ENCODE data around the gene GMCL2. TPM values are rescaled to one million over a fixed set of nuclear protein-coding genes. Genes with fewer than 3 reads are reported as not detected.

The GMCL2 gene
- total RNA-seq, 4 donors from 2014 or later: not detected

- 94% methylated on average over 3 of the region's 3 CpGs for WGBS
- Histone ChIP-seq H3K27ac (replicated peaks in 1 of 4) (no peak overlapping the region), H3K4me3 (no peak overlapping the region), H3K27me3 (no peaks in the 10 kb centered on the region), H3K4me1 (peaks cover 0 to 9% (median 0%) of the 10 kb centered on the region in 4 donors), H3K9me3 (no peaks in the 10 kb centered on the region), H3K36me3 (peaks cover 36 to 95% (median 73%) of the 10 kb centered on the region in 4 donors)
- intact Hi-C loops (cut with DNase I): no loop called here
- DNase-seq (ENCODE audit: extremely low spot score): no peak
- TF ChIP-seq CTCF (IDR thresholded peaks at IDR 0.05): no peak
- no peak for TF ChIP-seq EP300 (IDR thresholded peaks at IDR 0.05)
- no peak for TF ChIP-seq POLR2AphosphoS5 (IDR thresholded peaks at IDR 0.05)
- TF ChIP-seq POLR2A (IDR thresholded peaks at IDR 0.05; ENCODE audit: low read depth): no peak
These were observed 29.6 kb upstream of the GMCL2 start for GRCh38 chr5:178216779-178217178.

GRCh38 chr5:178216088-178216534, 28.9 kb upstream of the GMCL2 start:
- Histone ChIP-seq H3K4me1 (peaks cover 0 to 11% (median 0%) of the 10 kb centered on the region in 4 donors), H3K27ac (replicated peaks in 1 of 4) (no peak overlapping the region), H3K36me3 (peaks cover 43 to 95% (median 75%) of the 10 kb centered on the region in 4 donors), H3K9me3 (no peaks in the 10 kb centered on the region), H3K4me3 (no peak overlapping the region), H3K27me3 (no peaks in the 10 kb centered on the region)
- 79% methylated on average over 5 of the region's 5 CpGs for WGBS
- TF ChIP-seq POLR2AphosphoS5 (IDR thresholded peaks at IDR 0.05) (no peak), EP300 (IDR thresholded peaks at IDR 0.05) (no peak), CTCF (IDR thresholded peaks at IDR 0.05) (no peak), POLR2A (IDR thresholded peaks at IDR 0.05; ENCODE audit: low read depth) (no peak)
- no peak for DNase-seq (ENCODE audit: extremely low spot score)
- intact Hi-C loops (cut with DNase I): no loop called here

GRCh38 chr5:178215280-178216002, 28.3 kb upstream of the GMCL2 start:
- no peak overlapping the region for H3K27ac ChIP-seq (replicated peaks in 1 of 4)
- no peaks in the 10 kb centered on the region for H3K9me3 ChIP-seq
- H3K36me3 ChIP-seq: peaks cover 50 to 95% (median 80%) of the 10 kb centered on the region in 4 donors
- peaks cover 0 to 12% (median 0%) of the 10 kb centered on the region in 4 donors for H3K4me1 ChIP-seq
- no peak for TF ChIP-seq EP300 (IDR thresholded peaks at IDR 0.05)
- TF ChIP-seq POLR2AphosphoS5 (IDR thresholded peaks at IDR 0.05): no peak
- TF ChIP-seq CTCF (IDR thresholded peaks at IDR 0.05): no peak
- no peak for TF ChIP-seq POLR2A (IDR thresholded peaks at IDR 0.05; ENCODE audit: low read depth)
- H3K4me3 ChIP-seq: no peak overlapping the region
- no peaks in the 10 kb centered on the region for H3K27me3 ChIP-seq
- 79% methylated on average over 12 of the region's 13 CpGs for WGBS
- DNase-seq (ENCODE audit: extremely low spot score): no peak
- intact Hi-C loops (cut with DNase I): no loop called here

GRCh38 chr5:178214160-178214803, 27.1 kb upstream of the GMCL2 start:
- Histone ChIP-seq H3K27me3 (no peaks in the 10 kb centered on the region), H3K36me3 (peaks cover 61 to 95% (median 82%) of the 10 kb centered on the region in 4 donors)

More at GRCh38 chr5:178214160-178214803, 27.1 kb upstream of the GMCL2 start:
- no peak for DNase-seq (ENCODE audit: extremely low spot score)
- Histone ChIP-seq H3K27ac (replicated peaks in 1 of 4) (no peak overlapping the region), H3K9me3 (no peaks in the 10 kb centered on the region), H3K4me1 (peaks cover 0 to 12% (median 0%) of the 10 kb centered on the region in 4 donors), H3K4me3 (no peak overlapping the region)
- intact Hi-C loops (cut with DNase I): no loop called here
- TF ChIP-seq EP300 (IDR thresholded peaks at IDR 0.05): no peak
- TF ChIP-seq CTCF (IDR thresholded peaks at IDR 0.05): no peak
- TF ChIP-seq POLR2A (IDR thresholded peaks at IDR 0.05; ENCODE audit: low read depth): no peak
- no peak for TF ChIP-seq POLR2AphosphoS5 (IDR thresholded peaks at IDR 0.05)
- WGBS: 94% methylated on average over 4 of the region's 6 CpGs
